Activated naive CD4-positive, alpha-beta T cell treated with anti-CD3 and anti-CD28 coated beads, Interleukin-2, amount 10 ng/mL, durations not matched to agents 7 days and 5 days (primary cell): Measurements from ENCODE around the gene PNISR.

ENCODE experiments used
- CTCF ChIA-PET: fragments of 350-600 bp; sonication (Branson Sonifier 250); formaldehyde crosslinking; loops from one replicate; lab custom pipeline; 2021; ENCODE audit warnings: antibody characterized with exemption; lab: Charles Lee
- DNase-seq: peaks from one replicate; pipeline ENCODE4 v3.0.0-alpha.2; 2020
- H3K27ac Mint-ChIP-seq: one replicate; pipeline ENCODE4 v1.8.0; 2021; ENCODE audit warnings: mild to moderate bottlenecking, moderate library complexity, mixed read lengths
- H3K27me3 Mint-ChIP-seq: one replicate; pipeline ENCODE4 v1.8.0; 2021; ENCODE audit warnings: mild to moderate bottlenecking, mixed read lengths
- H3K36me3 Mint-ChIP-seq: one replicate; pipeline ENCODE4 v1.8.0; 2021; ENCODE audit warnings: mixed read lengths
- H3K4me1 Mint-ChIP-seq: one replicate; pipeline ENCODE4 v1.8.0; 2021; ENCODE audit warnings: mixed read lengths
- H3K4me3 Mint-ChIP-seq: one replicate; pipeline ENCODE4 v1.8.0; 2021; ENCODE audit warnings: mild to moderate bottlenecking, moderate library complexity, mixed read lengths
- H3K9me3 Mint-ChIP-seq: one replicate; pipeline ENCODE4 v1.8.0; 2021; ENCODE audit warnings: mixed read lengths

Gene PNISR

DNA sequence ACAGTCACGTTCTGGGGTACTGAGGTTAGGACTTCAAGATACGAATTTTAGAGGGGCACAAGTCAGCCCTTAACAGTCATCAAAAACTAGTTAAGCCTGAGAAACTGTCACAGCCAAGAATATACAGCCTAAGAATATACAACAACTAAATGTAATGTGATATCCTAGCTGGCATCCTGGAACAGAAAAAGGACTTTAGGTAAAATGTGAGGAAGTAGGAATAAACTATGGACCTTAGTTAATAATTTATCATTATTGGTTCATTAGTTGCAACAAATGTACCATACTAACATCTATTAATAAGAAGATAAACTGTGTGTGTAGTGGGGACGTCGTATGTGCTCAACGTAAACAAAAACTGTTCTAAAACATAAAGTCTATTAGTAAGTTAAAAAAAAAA, 1.1 kb downstream of the PNISR start:
- peaks cover 60% of the 10 kb centered on the region for H3K4me1 Mint-ChIP-seq
- H3K36me3 Mint-ChIP-seq, result peaks cover 31% of the 10 kb centered on the region
- no peak for DNase-seq
- no peaks in the 10 kb centered on the region for H3K27me3 Mint-ChIP-seq
- H3K27ac Mint-ChIP-seq, result peak overlapping the region; percentile 100
- CTCF ChIA-PET, result interaction anchor here (1.7 kb wide), 1 partner anchor 10 kb away, joined by 7 read pairs; no protein-coding TSS in a partner anchor
- peak overlapping the region; percentile 93 for H3K4me3 Mint-ChIP-seq
- H3K9me3 Mint-ChIP-seq, result no peaks in the 10 kb centered on the region

- CTCF ChIA-PET, result no interaction called here
- Mint-ChIP-seq H3K4me3 (peak overlapping the region; percentile 93), H3K27ac (no peak overlapping the region), H3K27me3 (no peaks in the 10 kb centered on the region), H3K36me3 (peaks cover 32% of the 10 kb centered on the region), H3K9me3 (no peaks in the 10 kb centered on the region), H3K4me1 (peaks cover 63% of the 10 kb centered on the region)
- no peak for DNase-seq
Measured at GRCh38 chr6:99422912-99423311, 2.2 kb downstream of the PNISR start.

DNA sequence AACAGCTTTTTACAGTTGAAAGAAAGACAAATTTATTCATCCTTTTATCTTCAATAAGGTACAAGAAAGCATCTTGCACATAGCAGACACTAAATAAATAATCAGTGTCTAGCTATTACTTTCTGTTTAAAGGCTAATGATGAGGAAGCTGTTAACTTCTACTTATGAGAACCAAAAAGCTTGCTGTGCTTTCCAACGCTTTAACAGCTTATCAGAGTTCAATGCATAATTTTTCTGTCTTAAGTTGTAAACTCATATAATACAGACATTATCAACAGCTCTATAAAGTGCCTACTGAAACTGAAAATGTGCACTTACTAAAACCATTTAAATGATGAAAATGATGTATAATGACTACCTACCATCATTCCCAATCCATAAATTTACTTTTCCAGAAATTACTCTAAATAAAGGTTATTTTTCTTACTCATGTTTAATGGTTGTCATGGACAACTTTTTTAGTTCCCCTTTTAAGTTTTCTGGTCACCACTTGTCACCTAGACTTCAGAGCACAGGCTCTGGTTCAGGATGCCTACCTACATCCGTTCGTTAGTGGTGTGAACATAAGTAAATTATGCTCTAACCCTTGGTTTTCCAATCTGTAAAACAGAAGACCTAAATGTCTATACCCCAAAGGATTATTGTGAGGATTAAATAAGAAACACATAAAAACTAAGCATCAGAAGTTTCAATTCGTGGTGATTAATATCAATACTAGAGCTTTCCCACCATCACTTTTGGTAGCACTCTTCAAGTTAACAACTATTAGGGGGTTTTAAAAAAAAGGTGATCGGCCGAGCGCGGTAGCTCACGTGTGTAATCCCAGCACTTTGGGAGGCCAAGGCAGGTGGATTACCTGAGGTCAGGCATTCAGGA, 8.0 kb downstream of the PNISR start:
- H3K4me3 Mint-ChIP-seq, result no peak overlapping the region
- no peaks in the 10 kb centered on the region for H3K9me3 Mint-ChIP-seq
- no peak overlapping the region for H3K27ac Mint-ChIP-seq
- no peaks in the 10 kb centered on the region for H3K27me3 Mint-ChIP-seq
- H3K4me1 Mint-ChIP-seq, result peaks cover 27% of the 10 kb centered on the region
- DNase-seq, result no peak
- peaks cover 31% of the 10 kb centered on the region for H3K36me3 Mint-ChIP-seq
- CTCF ChIA-PET, result interaction anchor here (1.1 kb wide), 1 partner anchor 9 kb away, joined by 3 read pairs; no protein-coding TSS in a partner anchor

- Mint-ChIP-seq H3K27ac (no peak overlapping the region), H3K27me3 (no peaks in the 10 kb centered on the region), H3K9me3 (no peaks in the 10 kb centered on the region), H3K4me1 (peaks cover 22% of the 10 kb centered on the region), H3K36me3 (peaks cover 29% of the 10 kb centered on the region), H3K4me3 (no peak overlapping the region)
- no peak for DNase-seq
- CTCF ChIA-PET, result no interaction called here
Measured at GRCh38 chr6:99416226-99416625, 8.9 kb downstream of the PNISR start.

DNA sequence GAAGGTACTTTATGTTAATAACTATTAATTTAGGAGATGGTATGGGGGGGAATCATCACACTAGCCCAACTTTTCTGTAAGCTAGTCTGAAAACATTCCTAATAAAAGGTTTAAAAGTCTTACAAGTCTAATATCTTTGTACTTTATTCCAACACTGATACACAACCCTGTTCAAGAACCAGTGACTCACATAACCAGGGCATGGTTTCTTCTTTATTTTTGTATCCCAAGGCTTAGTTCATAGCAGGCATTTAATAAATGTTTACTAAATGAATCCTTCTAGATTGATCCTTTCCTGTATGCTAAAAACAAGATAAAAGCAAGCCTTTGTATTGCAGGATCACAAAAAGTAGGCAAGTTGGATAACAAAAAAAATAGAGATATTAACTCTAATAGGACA, 9.7 kb downstream of the PNISR start:
- Mint-ChIP-seq H3K4me1 (peaks cover 18% of the 10 kb centered on the region), H3K9me3 (no peaks in the 10 kb centered on the region), H3K4me3 (no peak overlapping the region), H3K27me3 (no peaks in the 10 kb centered on the region), H3K27ac (no peak overlapping the region), H3K36me3 (peaks cover 32% of the 10 kb centered on the region)
- no peak for DNase-seq
- CTCF ChIA-PET, result no interaction called here

DNA sequence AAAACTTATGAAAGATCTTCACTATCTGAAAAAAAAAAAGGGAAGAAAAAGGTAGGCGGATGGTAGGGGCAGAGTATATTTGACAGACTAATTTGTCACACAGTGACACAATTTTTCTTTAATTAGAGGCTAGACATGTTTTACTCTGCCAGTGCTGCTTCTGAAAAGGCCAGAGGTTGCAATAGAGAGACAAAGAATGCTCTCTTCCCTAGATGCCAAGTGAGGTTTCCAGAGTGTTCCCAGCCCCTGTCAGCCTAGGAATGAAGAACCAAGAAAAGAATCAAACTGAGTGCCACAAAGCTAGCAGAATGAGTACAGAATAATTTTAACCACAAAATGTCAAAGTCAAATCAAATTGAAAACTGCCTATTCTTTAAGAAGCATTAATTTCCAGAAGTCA, 13.0 kb downstream of the PNISR start:
- Mint-ChIP-seq H3K27ac (no peak overlapping the region), H3K4me3 (no peak overlapping the region), H3K4me1 (peaks cover 6% of the 10 kb centered on the region), H3K36me3 (peaks cover 41% of the 10 kb centered on the region), H3K9me3 (no peaks in the 10 kb centered on the region), H3K27me3 (no peaks in the 10 kb centered on the region)
- CTCF ChIA-PET, result no interaction called here
- no peak for DNase-seq

GRCh38 chr6:99409672-99410071, 15.4 kb downstream of the PNISR start:
- H3K36me3 Mint-ChIP-seq, result peaks cover 50% of the 10 kb centered on the region
- no peaks in the 10 kb centered on the region for H3K27me3 Mint-ChIP-seq
- DNase-seq, result no peak
- CTCF ChIA-PET, result no interaction called here
- no peaks in the 10 kb centered on the region for H3K9me3 Mint-ChIP-seq
- H3K4me1 Mint-ChIP-seq, result peaks cover 6% of the 10 kb centered on the region
- H3K4me3 Mint-ChIP-seq, result no peak overlapping the region
- no peak overlapping the region for H3K27ac Mint-ChIP-seq

DNA sequence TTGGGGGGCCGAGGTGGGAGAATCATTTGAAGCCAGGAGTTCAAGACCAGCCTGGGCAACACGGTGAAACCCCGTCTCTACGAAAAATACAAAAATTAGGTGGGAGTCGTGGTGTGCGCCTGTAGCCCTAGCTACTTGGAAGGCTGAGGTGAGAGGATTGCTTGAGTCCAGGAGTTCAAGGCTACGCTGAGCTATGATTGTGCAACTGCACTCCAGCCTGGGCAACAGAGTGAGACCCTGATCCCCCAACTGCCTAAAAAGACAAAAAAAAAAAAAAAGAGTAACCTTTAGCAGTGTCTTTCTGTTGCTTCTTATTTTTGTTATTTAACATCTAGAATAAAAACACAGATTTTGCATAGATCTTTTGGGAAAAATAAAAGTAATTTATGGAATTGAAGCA, 18.0 kb downstream of the PNISR start:
- Mint-ChIP-seq H3K27me3 (no peaks in the 10 kb centered on the region), H3K4me1 (peaks cover 2% of the 10 kb centered on the region), H3K36me3 (peaks cover 53% of the 10 kb centered on the region), H3K9me3 (no peaks in the 10 kb centered on the region), H3K4me3 (no peak overlapping the region), H3K27ac (no peak overlapping the region)
- CTCF ChIA-PET, result no interaction called here
- no peak for DNase-seq

GRCh38 chr6:99402448-99402847, 22.7 kb downstream of the PNISR start:
- Mint-ChIP-seq H3K4me1 (no peaks in the 10 kb centered on the region), H3K27ac (no peak overlapping the region), H3K27me3 (no peaks in the 10 kb centered on the region), H3K9me3 (no peaks in the 10 kb centered on the region), H3K4me3 (no peak overlapping the region), H3K36me3 (peaks cover 54% of the 10 kb centered on the region)
- CTCF ChIA-PET, result interaction anchor here (1.0 kb wide), 1 partner anchor 26 kb away, joined by 3 read pairs; no protein-coding TSS in a partner anchor
- DNase-seq, result no peak

DNA sequence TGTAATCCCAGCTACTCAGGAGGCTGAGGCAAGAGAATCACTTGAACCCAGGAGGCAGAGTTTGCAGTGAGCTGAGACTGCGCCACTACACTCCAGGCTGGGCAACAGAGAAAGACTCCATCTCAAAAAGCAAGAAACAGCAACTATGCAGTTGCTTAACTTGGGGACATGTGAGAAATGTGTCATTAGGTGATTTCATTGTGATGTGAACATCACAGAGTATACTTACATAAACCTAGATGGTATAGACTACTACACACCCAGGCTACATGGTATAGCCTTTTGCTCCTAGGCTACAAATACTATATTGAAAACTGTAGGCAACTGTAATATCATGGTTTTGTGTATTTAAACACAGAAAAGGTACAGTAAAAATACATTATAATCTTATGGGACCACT, 27.8 kb downstream of the PNISR start:
- Mint-ChIP-seq H3K36me3 (peaks cover 26% of the 10 kb centered on the region), H3K9me3 (no peaks in the 10 kb centered on the region), H3K4me3 (no peak overlapping the region), H3K4me1 (peaks cover 11% of the 10 kb centered on the region), H3K27ac (no peak overlapping the region), H3K27me3 (no peaks in the 10 kb centered on the region)
- CTCF ChIA-PET, result no interaction called here
- no peak for DNase-seq

DNA sequence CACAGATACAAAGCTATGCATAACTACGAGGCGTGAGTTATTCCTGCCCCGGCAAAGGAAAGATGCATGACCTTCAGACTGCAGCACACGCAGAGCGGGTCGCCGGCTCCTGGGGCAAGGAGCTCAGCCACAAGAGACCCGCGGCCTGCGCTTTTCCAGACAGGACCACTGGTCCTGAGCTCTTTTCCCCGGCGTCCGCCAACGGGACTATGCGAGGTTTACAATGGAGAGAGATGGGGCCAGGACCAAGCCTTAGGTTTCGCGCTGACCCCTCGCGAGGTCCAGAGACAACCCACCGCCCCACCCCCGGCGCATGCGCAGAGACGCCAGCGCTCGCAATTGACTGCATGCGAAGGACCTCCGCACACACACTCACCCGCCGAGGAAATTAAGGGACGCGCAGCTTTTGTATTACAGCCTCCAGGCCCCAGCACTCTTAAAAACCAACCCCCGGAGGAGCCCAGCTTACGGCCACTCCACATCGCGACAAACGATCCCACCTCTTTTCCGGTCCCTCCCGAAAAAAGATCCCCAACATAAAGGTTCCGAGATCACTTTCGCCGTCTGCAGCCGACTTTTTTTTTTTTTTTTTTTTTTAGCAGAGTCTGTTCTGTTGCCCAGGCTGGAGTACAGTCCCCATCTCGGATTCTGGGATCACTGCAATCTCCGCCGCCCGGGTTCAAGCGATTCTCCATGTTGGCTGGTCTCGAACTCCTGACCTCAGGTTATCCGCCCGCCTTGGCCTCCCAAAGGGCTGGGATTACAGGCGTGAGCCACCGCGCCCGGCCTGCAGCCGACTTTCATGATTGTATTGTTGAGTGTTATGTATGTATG, 31.2 kb downstream of the PNISR start, which contains the start of gene COQ3:
TSS of gene COQ3 (minus strand) at position 498 of the 834 bp plus-strand sequence. CDS start at position 482, 16 bp downstream.
- CTCF ChIA-PET, result interaction anchor here (0.6 to 1.3 kb wide), 2 partner anchors 29 to 62 kb away, joined by 4 to 7 read pairs; no protein-coding TSS in a partner anchor
- DNase-seq, result peak; percentile 76
- H3K4me1 Mint-ChIP-seq, result peaks cover 13% of the 10 kb centered on the region
- H3K27me3 Mint-ChIP-seq, result no peaks in the 10 kb centered on the region
- peak within 1 kb of the TSS; percentile 93 for H3K4me3 Mint-ChIP-seq
- no peaks in the 10 kb centered on the region for H3K9me3 Mint-ChIP-seq
- H3K27ac Mint-ChIP-seq, result peak within 1 kb of the TSS; percentile 89
- H3K36me3 Mint-ChIP-seq, result peaks cover 6% of the 10 kb centered on the region

DNA sequence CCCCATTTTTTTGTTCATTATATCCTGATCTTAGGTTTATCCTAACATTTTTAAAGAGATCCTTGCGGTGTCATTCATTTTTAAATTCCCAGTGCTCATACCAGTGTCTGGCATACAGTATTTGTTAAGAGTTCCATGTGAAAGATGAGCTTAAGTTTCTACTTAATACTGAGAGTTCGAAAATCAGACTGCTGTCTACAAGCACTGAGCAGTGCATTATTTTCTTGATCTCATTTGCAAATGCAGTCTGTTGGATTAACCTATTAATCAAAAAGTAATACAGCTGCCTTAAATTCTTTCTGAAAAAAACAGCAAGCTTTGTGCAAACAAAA, 31.8 kb downstream of the PNISR start:
- H3K4me3 Mint-ChIP-seq, result peak overlapping the region; percentile 93
- peak overlapping the region; percentile 89 for H3K27ac Mint-ChIP-seq
- CTCF ChIA-PET, result interaction anchor here (1.3 kb wide), 1 partner anchor 62 kb away, joined by 7 read pairs; no protein-coding TSS in a partner anchor
- no peaks in the 10 kb centered on the region for H3K27me3 Mint-ChIP-seq
- no peak for DNase-seq
- H3K9me3 Mint-ChIP-seq, result no peaks in the 10 kb centered on the region
- H3K36me3 Mint-ChIP-seq, result peaks cover 6% of the 10 kb centered on the region
- H3K4me1 Mint-ChIP-seq, result peaks cover 13% of the 10 kb centered on the region

- no peak for DNase-seq
- H3K4me3 Mint-ChIP-seq, result no peak overlapping the region
- CTCF ChIA-PET, result no interaction called here
- H3K36me3 Mint-ChIP-seq, result no peaks in the 10 kb centered on the region
- H3K4me1 Mint-ChIP-seq, result peaks cover 13% of the 10 kb centered on the region
- no peaks in the 10 kb centered on the region for H3K27me3 Mint-ChIP-seq
- no peak overlapping the region for H3K27ac Mint-ChIP-seq
- no peaks in the 10 kb centered on the region for H3K9me3 Mint-ChIP-seq
Measured at GRCh38 chr6:99390896-99391295, 34.2 kb downstream of the PNISR start.

- H3K4me3 Mint-ChIP-seq, result no peak overlapping the region
- CTCF ChIA-PET, result no interaction called here
- H3K27me3 Mint-ChIP-seq, result no peaks in the 10 kb centered on the region
- DNase-seq, result no peak
- no peaks in the 10 kb centered on the region for H3K36me3 Mint-ChIP-seq
- no peaks in the 10 kb centered on the region for H3K9me3 Mint-ChIP-seq
- H3K27ac Mint-ChIP-seq, result no peak overlapping the region
- no peaks in the 10 kb centered on the region for H3K4me1 Mint-ChIP-seq
Measured at GRCh38 chr6:99384507-99384906, 40.6 kb downstream of the PNISR start.
